Mesenchymal stem cell (in vitro differentiated cells and primary cell): ENCODE measurements around the gene PPM1M.

Experiments used
- DNase-seq: peaks from one replicate; pipeline ENCODE4 v3.0.0-alpha.2; 2013
- H2AFZ ChIP-seq: one replicate; pipeline ENCODE4 v1.6.1; 2013; ENCODE audit warnings: low read depth, mild to moderate bottlenecking, control low read depth, inconsistent platforms, low read length, moderate library complexity
- H2AK5ac ChIP-seq: 2 replicates; pipeline ENCODE4 v1.6.1; 2013; ENCODE audit warnings: low read length, moderate library complexity, mild to moderate bottlenecking, inconsistent platforms; ENCODE audit not compliant: severe bottlenecking
- H2BK120ac ChIP-seq: one replicate; pipeline ENCODE4 v1.6.1; 2013; ENCODE audit warnings: low read depth, mild to moderate bottlenecking, inconsistent platforms, low read length, moderate library complexity
- H2BK12ac ChIP-seq, 2 experiments: one replicate each; pipeline ENCODE4 v1.6.1; 2013; ENCODE audit warnings: inconsistent platforms in 2 of 2, low read length in 2 of 2, mild to moderate bottlenecking in 2 of 2, moderate library complexity in 2 of 2, control low read depth in 1 of 2
- H2BK15ac ChIP-seq: one replicate; pipeline ENCODE4 v1.6.1; 2013; ENCODE audit warnings: mild to moderate bottlenecking, low read depth, inconsistent platforms; ENCODE audit not compliant: poor library complexity, severe bottlenecking
- H2BK5ac ChIP-seq: 2 replicates; pipeline ENCODE4 v1.6.1; 2013; ENCODE audit warnings: low read depth, mild to moderate bottlenecking, low read length, control low read depth, inconsistent platforms; ENCODE audit not compliant: poor library complexity, severe bottlenecking
- H3K14ac ChIP-seq, 2 experiments: one replicate each; pipeline ENCODE4 v1.6.1; 2013; ENCODE audit warnings: inconsistent platforms in 2 of 2, low read length in 2 of 2, control low read depth in 1 of 2, mild to moderate bottlenecking in 1 of 2, moderate library complexity in 1 of 2
- H3K18ac ChIP-seq, 2 experiments: one replicate each; pipeline ENCODE4 v1.6.1; 2013; ENCODE audit warnings: inconsistent platforms in 2 of 2, low read length in 2 of 2, control low read depth in 1 of 2, low read depth in 1 of 2, mild to moderate bottlenecking in 1 of 2
- H3K23ac ChIP-seq, 2 experiments: one replicate each; pipeline ENCODE4 v1.6.1; 2013; ENCODE audit warnings: inconsistent platforms in 2 of 2, low read length in 2 of 2, mild to moderate bottlenecking in 2 of 2, moderate library complexity in 2 of 2, control low read depth in 1 of 2
- H3K27ac ChIP-seq: 2 replicates; pipeline ENCODE4 v1.5.1; 2013; ENCODE audit warnings: mild to moderate bottlenecking, moderate library complexity, low read length, control low read depth, inconsistent platforms; ENCODE audit not compliant: poor library complexity, severe bottlenecking
- H3K27me3 ChIP-seq, 2 experiments: 2 replicates each; pipeline versions ENCODE4 v1.6.1 to v1.7.0; 2013; ENCODE audit warnings: low read length in 2 of 2, mild to moderate bottlenecking in 2 of 2, moderate library complexity in 2 of 2, control low read depth in 1 of 2, inconsistent platforms in 1 of 2; ENCODE audit not compliant: control insufficient read depth in 1 of 2, insufficient read depth in 1 of 2
- H3K36me3 ChIP-seq, 2 experiments: 2 replicates each; pipeline versions ENCODE4 v1.6.1 to v1.7.0; 2013; ENCODE audit warnings: low read length in 2 of 2, control low read depth in 1 of 2, inconsistent platforms in 1 of 2, low read depth in 1 of 2, mild to moderate bottlenecking in 1 of 2; ENCODE audit not compliant: insufficient read depth in 2 of 2, control insufficient read depth in 1 of 2
- H3K4ac ChIP-seq, 2 experiments: one replicate each; pipeline ENCODE4 v1.6.1; 2013; ENCODE audit warnings: inconsistent platforms in 2 of 2, low read length in 2 of 2, mild to moderate bottlenecking in 2 of 2, moderate library complexity in 2 of 2, control low read depth in 1 of 2, low read depth in 1 of 2
- H3K4me1 ChIP-seq: 2 replicates; pipeline ENCODE4 v1.6.1; 2013; ENCODE audit warnings: low read depth, low read length, control low read depth; ENCODE audit not compliant: control insufficient read depth, insufficient read depth
- H3K4me2 ChIP-seq: 2 replicates; pipeline ENCODE4 v1.6.1; 2013; ENCODE audit warnings: low read length, mild to moderate bottlenecking, inconsistent platforms; ENCODE audit not compliant: poor library complexity, severe bottlenecking
- H3K4me3 ChIP-seq, 2 experiments: 2 replicates each; pipeline versions ENCODE4 v1.5.1 to v1.7.0; 2013; ENCODE audit warnings: low read length in 2 of 2, mild to moderate bottlenecking in 2 of 2, control low read depth in 1 of 2, low read depth in 1 of 2; ENCODE audit not compliant: insufficient read depth in 1 of 2
- H3K79me1 ChIP-seq: replicated peaks from 2 replicates; pipeline ENCODE4 v1.6.1; 2013; ENCODE audit warnings: mild to moderate bottlenecking, control low read depth, low read length, inconsistent platforms; ENCODE audit not compliant: poor library complexity, severe bottlenecking
- H3K9ac ChIP-seq: 2 replicates; pipeline ENCODE4 v1.7.0; 2013; ENCODE audit warnings: mild to moderate bottlenecking, low read length, moderate library complexity
- H3K9me3 ChIP-seq: 2 replicates; pipeline ENCODE4 v1.7.0; 2013; ENCODE audit warnings: mild to moderate bottlenecking, low read length; ENCODE audit not compliant: control insufficient read depth
- H4K8ac ChIP-seq: one replicate; pipeline ENCODE4 v1.6.1; 2013; ENCODE audit warnings: inconsistent platforms, mild to moderate bottlenecking, low read length, moderate library complexity
- H4K91ac ChIP-seq: one replicate; pipeline ENCODE4 v1.6.1; 2013; ENCODE audit warnings: mild to moderate bottlenecking, low read length, inconsistent platforms
- WGBS: methylation state at CpG from one replicate; pipeline ENCODE4 v1.1.7; 2013; ENCODE audit warnings: mixed read lengths; 5-methylcytosine and 5-hydroxymethylcytosine counted together

Gene PPM1M

GRCh38 chr3:52292247-52293065 lies 46.9 kb downstream of the PPM1M start:
- no peak overlapping the region for H3K18ac ChIP-seq
- H3K9ac ChIP-seq = no peak overlapping the region
- no peak overlapping the region for H3K4me2 ChIP-seq
- no peak overlapping the region for H2BK12ac ChIP-seq
- H4K8ac ChIP-seq = peak overlapping the region; percentile 28
- peak overlapping the region; percentile 31 for H4K91ac ChIP-seq
- no peaks in the 10 kb centered on the region for H3K9me3 ChIP-seq
- H2BK15ac ChIP-seq = no peak overlapping the region
- no peak overlapping the region for H3K27ac ChIP-seq
- no peak for DNase-seq
- no peak overlapping the region for H2AK5ac ChIP-seq
- H3K27me3 ChIP-seq = peaks cover 0 to 4% of the 10 kb centered on the region in 2 experiments
- H3K4ac ChIP-seq = no peak overlapping the region
- H2AFZ ChIP-seq = no peak overlapping the region
- no peak overlapping the region for H3K23ac ChIP-seq
- peaks cover 30 to 67% of the 10 kb centered on the region in 2 experiments for H3K36me3 ChIP-seq
- no peak overlapping the region for H3K4me3 ChIP-seq
- 95% methylated on average over 20 of the region's 20 CpGs for WGBS
- H2BK5ac ChIP-seq = no peak overlapping the region
- no peak overlapping the region for H2BK120ac ChIP-seq
- H3K14ac ChIP-seq = no peak overlapping the region
- H3K4me1 ChIP-seq = peaks cover 16% of the 10 kb centered on the region
- H3K79me1 ChIP-seq = peaks cover 35% of the 10 kb centered on the region

GRCh38 chr3:52293491-52294319 lies 48.1 kb downstream of the PPM1M start:
- H3K23ac ChIP-seq = no peak overlapping the region
- no peak overlapping the region for H3K18ac ChIP-seq

GRCh38 chr3:52294320-52295150 lies 49.0 kb downstream of the PPM1M start:
- Histone ChIP-seq H3K79me1 (peaks cover 26% of the 10 kb centered on the region), H2AK5ac (no peak overlapping the region), H3K9me3 (no peaks in the 10 kb centered on the region), H2BK5ac (no peak overlapping the region), H3K27me3 (peaks cover 14 to 23% of the 10 kb centered on the region in 2 experiments), H3K27ac (no peak overlapping the region), H3K18ac (no peak overlapping the region), H3K4ac (no peak overlapping the region), H2BK12ac (no peak overlapping the region), H2AFZ (no peak overlapping the region), H3K9ac (no peak overlapping the region), H4K91ac (no peak overlapping the region), H2BK120ac (no peak overlapping the region), H3K4me3 (no peak overlapping the region), H3K14ac (no peak overlapping the region), H4K8ac (no peak overlapping the region), H3K36me3 (peaks cover 30 to 67% of the 10 kb centered on the region in 2 experiments), H2BK15ac (no peak overlapping the region), H3K23ac (no peak overlapping the region), H3K4me2 (no peak overlapping the region), H3K4me1 (peaks cover 16% of the 10 kb centered on the region)
- WGBS = 93% methylated on average over 11 of the region's 11 CpGs
- no peak for DNase-seq

More at GRCh38 chr3:52293491-52294319, 48.1 kb downstream of the PPM1M start:
- H2BK12ac ChIP-seq = no peak overlapping the region
- H3K4me3 ChIP-seq = no peak overlapping the region
- peaks cover 13% of the 10 kb centered on the region for H3K4me1 ChIP-seq
- H2AK5ac ChIP-seq = no peak overlapping the region
- DNase-seq = no peak
- H3K4ac ChIP-seq = no peak overlapping the region
- H3K14ac ChIP-seq = no peak overlapping the region
- H2BK120ac ChIP-seq = no peak overlapping the region
- no peak overlapping the region for H2BK5ac ChIP-seq
- 92% methylated on average over 14 of the region's 17 CpGs for WGBS
- H3K27me3 ChIP-seq = peaks cover 10 to 16% of the 10 kb centered on the region in 2 experiments
- no peak overlapping the region for H3K27ac ChIP-seq
- no peak overlapping the region for H3K9ac ChIP-seq
- H2AFZ ChIP-seq = no peak overlapping the region
- no peaks in the 10 kb centered on the region for H3K9me3 ChIP-seq
- peaks cover 33% of the 10 kb centered on the region for H3K79me1 ChIP-seq
- H3K4me2 ChIP-seq = no peak overlapping the region
- no peak overlapping the region for H4K8ac ChIP-seq
- H4K91ac ChIP-seq = peak overlapping the region; percentile 43
- H3K36me3 ChIP-seq = peaks cover 30 to 67% of the 10 kb centered on the region in 2 experiments
- H2BK15ac ChIP-seq = no peak overlapping the region
